Measurements from ENCODE around the gene CDH13.

Gene CDH13

GRCh38 chr16:82874672-82875071 is 247.9 kb downstream of the CDH13 start:
- Histone ChIP-seq H3K4me3 (ENCODE audit: low read length) (no peak overlapping the region), H3K9me3 (ENCODE audit: insufficient read depth, low read length) (no peaks in the 10 kb centered on the region), H2AFZ (ENCODE audit: low read depth, low read length) (no peak overlapping the region), H3K4me2 (ENCODE audit: low read length) (no peak overlapping the region), H4K20me1 (ENCODE audit: insufficient read depth, low read length) (no peaks in the 10 kb centered on the region), H3K27me3 (ENCODE audit: low read depth, low read length) (no peaks in the 10 kb centered on the region), H3K27ac (ENCODE audit: low read length) (no peak overlapping the region), H3K36me3 (replicated peaks; ENCODE audit: low read depth, low read length) (no peaks in the 10 kb centered on the region), H3K9ac (ENCODE audit: low read length) (no peak overlapping the region), H3K4me1 (ENCODE audit: low read length) (no peaks in the 10 kb centered on the region), H3K79me2 (ENCODE audit: low read length) (no peaks in the 10 kb centered on the region)
- TF ChIP-seq CTCF (IDR thresholded peaks at IDR 0.05; ENCODE audit: low read depth, low read length) (no peak), EZH2phosphoT487 (IDR thresholded peaks at IDR 0.05; ENCODE audit: low read depth) (no peak)

DNA sequence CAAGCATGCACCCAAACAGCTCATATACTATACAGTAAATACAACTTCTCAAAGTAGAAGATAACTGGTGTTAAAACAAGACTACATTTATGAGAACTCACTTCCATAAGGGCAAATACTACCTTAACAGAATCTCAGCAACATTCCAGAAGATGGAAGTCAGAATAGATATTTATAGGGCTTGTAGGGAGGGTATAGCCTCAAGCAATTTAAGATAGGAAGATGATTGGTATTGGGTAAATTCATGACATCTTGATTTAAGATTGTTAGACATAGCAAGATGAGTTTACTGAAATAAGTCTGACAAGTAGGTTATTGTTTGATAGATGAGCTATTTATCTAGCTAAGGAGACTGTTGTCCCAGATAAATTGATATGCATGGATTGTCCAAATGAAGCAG is 250.2 kb downstream of the CDH13 start:
- H3K27me3 ChIP-seq (ENCODE audit: low read depth, low read length) = no peaks in the 10 kb centered on the region
- no peak overlapping the region for H3K27ac ChIP-seq (ENCODE audit: low read length)
- no peaks in the 10 kb centered on the region for H3K36me3 ChIP-seq (replicated peaks; ENCODE audit: low read depth, low read length)
- no peaks in the 10 kb centered on the region for H4K20me1 ChIP-seq (ENCODE audit: insufficient read depth, low read length)
- TF ChIP-seq EZH2phosphoT487 (IDR thresholded peaks at IDR 0.05; ENCODE audit: low read depth) = no peak
- TF ChIP-seq CTCF (IDR thresholded peaks at IDR 0.05; ENCODE audit: low read depth, low read length) = no peak
- no peaks in the 10 kb centered on the region for H3K9me3 ChIP-seq (ENCODE audit: insufficient read depth, low read length)
- H3K79me2 ChIP-seq (ENCODE audit: low read length) = no peaks in the 10 kb centered on the region
- H3K4me2 ChIP-seq (ENCODE audit: low read length) = no peak overlapping the region
- no peak overlapping the region for H3K4me3 ChIP-seq (ENCODE audit: low read length)
- no peaks in the 10 kb centered on the region for H3K4me1 ChIP-seq (ENCODE audit: low read length)
- no peak overlapping the region for H2AFZ ChIP-seq (ENCODE audit: low read depth, low read length)
- H3K9ac ChIP-seq (ENCODE audit: low read length) = no peak overlapping the region

GRCh38 chr16:82878466-82878865 is 251.7 kb downstream of the CDH13 start:
- TF ChIP-seq CTCF (IDR thresholded peaks at IDR 0.05; ENCODE audit: low read depth, low read length) = no peak

GRCh38 chr16:82880346-82880745 is 253.6 kb downstream of the CDH13 start:
- no peaks in the 10 kb centered on the region for H4K20me1 ChIP-seq (ENCODE audit: insufficient read depth, low read length)
- no peaks in the 10 kb centered on the region for H3K9me3 ChIP-seq (ENCODE audit: insufficient read depth, low read length)
- TF ChIP-seq CTCF (IDR thresholded peaks at IDR 0.05; ENCODE audit: low read depth, low read length) (no peak), EZH2phosphoT487 (IDR thresholded peaks at IDR 0.05; ENCODE audit: low read depth) (no peak)
- H3K79me2 ChIP-seq (ENCODE audit: low read length) = no peaks in the 10 kb centered on the region
- no peak overlapping the region for H3K9ac ChIP-seq (ENCODE audit: low read length)
- H3K4me2 ChIP-seq (ENCODE audit: low read length) = no peak overlapping the region
- H3K4me1 ChIP-seq (ENCODE audit: low read length) = peaks cover 12% of the 10 kb centered on the region
- H2AFZ ChIP-seq (ENCODE audit: low read depth, low read length) = no peak overlapping the region
- no peaks in the 10 kb centered on the region for H3K36me3 ChIP-seq (replicated peaks; ENCODE audit: low read depth, low read length)
- no peak overlapping the region for H3K27ac ChIP-seq (ENCODE audit: low read length)
- H3K27me3 ChIP-seq (ENCODE audit: low read depth, low read length) = no peaks in the 10 kb centered on the region
- no peak overlapping the region for H3K4me3 ChIP-seq (ENCODE audit: low read length)

More at GRCh38 chr16:82878466-82878865, 251.7 kb downstream of the CDH13 start:
- no peak overlapping the region for H3K9ac ChIP-seq (ENCODE audit: low read length)
- H3K4me2 ChIP-seq (ENCODE audit: low read length) = no peak overlapping the region
- H3K4me3 ChIP-seq (ENCODE audit: low read length) = no peak overlapping the region
- H3K79me2 ChIP-seq (ENCODE audit: low read length) = no peaks in the 10 kb centered on the region
- H4K20me1 ChIP-seq (ENCODE audit: insufficient read depth, low read length) = no peaks in the 10 kb centered on the region
- H3K27me3 ChIP-seq (ENCODE audit: low read depth, low read length) = no peaks in the 10 kb centered on the region
- H3K27ac ChIP-seq (ENCODE audit: low read length) = no peak overlapping the region
- no peaks in the 10 kb centered on the region for H3K36me3 ChIP-seq (replicated peaks; ENCODE audit: low read depth, low read length)
- H2AFZ ChIP-seq (ENCODE audit: low read depth, low read length) = no peak overlapping the region
- H3K4me1 ChIP-seq (ENCODE audit: low read length) = peaks cover 7% of the 10 kb centered on the region
- no peaks in the 10 kb centered on the region for H3K9me3 ChIP-seq (ENCODE audit: insufficient read depth, low read length)

Data from OCI-LY3 (cell line).